Measurements from ENCODE around the gene SAP30L. TPM values are rescaled to one million over a fixed set of nuclear protein-coding genes. Genes with fewer than 3 reads are reported as not detected.

SAP30L gene
- polyA plus RNA-seq, 1 donor (not counting 4 experiments of a cell fraction or from before 2014, with no cell fraction given), result 42.1 TPM

DNA sequence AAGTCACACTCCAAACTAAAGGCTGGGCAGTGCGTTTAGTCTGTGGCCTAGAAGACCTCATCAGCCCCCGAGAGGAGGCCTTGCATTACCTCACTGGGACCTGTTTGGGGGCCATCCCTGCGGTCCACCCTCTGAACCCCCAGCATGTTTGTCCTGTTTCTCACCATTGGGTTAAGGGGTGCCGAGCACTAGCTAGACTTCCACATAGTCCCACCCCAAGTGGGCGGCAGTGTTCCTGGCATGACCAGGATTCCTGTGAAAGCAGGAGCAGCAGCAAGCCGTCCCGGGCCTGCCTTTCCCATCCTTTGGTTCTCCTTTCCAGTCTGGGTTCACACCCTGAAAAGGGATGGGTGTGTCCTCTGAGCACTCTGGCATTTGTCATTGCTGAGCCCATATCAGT lies 26.6 kb upstream of the SAP30L start:
- no peaks in the 10 kb centered on the region for H3K9me1 ChIP-seq (ENCODE audit: control insufficient read depth, extremely low read depth, insufficient read depth, low read length)
- H3K36me3 ChIP-seq (ENCODE audit: control insufficient read depth in 2 of 2, extremely low read depth in 1 of 2, insufficient read depth in 2 of 2, low read length in 2 of 2), result peaks cover 3% of the 10 kb centered on the region in 2 experiments
- no peak overlapping the region for H3K4me2 ChIP-seq (ENCODE audit: control insufficient read depth, extremely low read depth, insufficient read depth, low read depth, low read length)
- dilution Hi-C loops (cut with MboI; ENCODE audit: extremely low pct_ligation_motif_present, low sequenced_read_pairs), result loop anchor here (25.0 kb wide), 1 partner anchor 357 kb away; no protein-coding TSS in a partner anchor
- no peak overlapping the region for H3K4me3 ChIP-seq (ENCODE audit: control insufficient read depth in 2 of 3, extremely low read depth in 1 of 3, insufficient read depth in 2 of 3, low read depth in 1 of 3, low read length in 3 of 3)
- H3K27ac ChIP-seq (ENCODE audit: control insufficient read depth, insufficient read depth, low read length), result no peak overlapping the region
- no peaks in the 10 kb centered on the region for H4K20me1 ChIP-seq (ENCODE audit: control insufficient read depth, extremely low read depth, insufficient read depth, low read length)
- no peaks in the 10 kb centered on the region for H3K79me2 ChIP-seq (ENCODE audit: control insufficient read depth, insufficient read depth, low read length)
- H2AFZ ChIP-seq (ENCODE audit: control insufficient read depth, low read length), result no peak overlapping the region
- H3K9me3 ChIP-seq (ENCODE audit: control insufficient read depth, low read depth, low read length), result no peaks in the 10 kb centered on the region
- TF ChIP-seq CTCF (optimal IDR thresholded peaks at IDR 0.05 in 1 of 3, IDR thresholded peaks at IDR 0.05 in 1 of 3, conservative IDR thresholded peaks at IDR 0.05 in 1 of 3; ENCODE audit: extremely low read depth in 1 of 3, insufficient read depth in 2 of 3, low read length in 3 of 3) (no peak), EZH2 (IDR thresholded peaks at IDR 0.05; ENCODE audit: low read length) (no peak)
- no peaks in the 10 kb centered on the region for H3K4me1 ChIP-seq (ENCODE audit: control insufficient read depth, extremely low read depth, insufficient read depth, low read length)
- no peaks in the 10 kb centered on the region for H3K27me3 ChIP-seq (ENCODE audit: control insufficient read depth, extremely low read depth, insufficient read depth, low read length)
- FAIRE-seq, result no peak
- no peak overlapping the region for H3K9ac ChIP-seq (ENCODE audit: control insufficient read depth, extremely low read depth, insufficient read depth, low read length)
- no peak for DNase-seq (ENCODE audit: low read depth, low spot score)

- Histone ChIP-seq H3K27me3 (ENCODE audit: control insufficient read depth, extremely low read depth, insufficient read depth, low read length) (no peaks in the 10 kb centered on the region), H3K79me2 (ENCODE audit: control insufficient read depth, insufficient read depth, low read length) (no peaks in the 10 kb centered on the region), H3K4me3 (ENCODE audit: control insufficient read depth in 2 of 3, extremely low read depth in 1 of 3, insufficient read depth in 2 of 3, low read depth in 1 of 3, low read length in 3 of 3) (no peak overlapping the region), H3K4me1 (ENCODE audit: control insufficient read depth, extremely low read depth, insufficient read depth, low read length) (no peaks in the 10 kb centered on the region), H3K4me2 (ENCODE audit: control insufficient read depth, extremely low read depth, insufficient read depth, low read depth, low read length) (no peak overlapping the region), H2AFZ (ENCODE audit: control insufficient read depth, low read length) (no peak overlapping the region), H3K9me3 (ENCODE audit: control insufficient read depth, low read depth, low read length) (no peaks in the 10 kb centered on the region), H3K27ac (ENCODE audit: control insufficient read depth, insufficient read depth, low read length) (no peak overlapping the region), H4K20me1 (ENCODE audit: control insufficient read depth, extremely low read depth, insufficient read depth, low read length) (no peaks in the 10 kb centered on the region), H3K36me3 (ENCODE audit: control insufficient read depth in 2 of 2, extremely low read depth in 1 of 2, insufficient read depth in 2 of 2, low read length in 2 of 2) (peaks cover 3 to 5% of the 10 kb centered on the region in 2 experiments), H3K9ac (ENCODE audit: control insufficient read depth, extremely low read depth, insufficient read depth, low read length) (no peak overlapping the region), H3K9me1 (ENCODE audit: control insufficient read depth, extremely low read depth, insufficient read depth, low read length) (no peaks in the 10 kb centered on the region)
- FAIRE-seq (no peak), DNase-seq (ENCODE audit: low read depth, low spot score) (no peak)
- TF ChIP-seq CTCF (optimal IDR thresholded peaks at IDR 0.05 in 1 of 3, IDR thresholded peaks at IDR 0.05 in 1 of 3, conservative IDR thresholded peaks at IDR 0.05 in 1 of 3; ENCODE audit: extremely low read depth in 1 of 3, insufficient read depth in 2 of 3, low read length in 3 of 3) (peak; percentile 9 to 50 (median 34)), EZH2 (IDR thresholded peaks at IDR 0.05; ENCODE audit: low read length) (no peak)
- dilution Hi-C loops (cut with MboI; ENCODE audit: extremely low pct_ligation_motif_present, low sequenced_read_pairs), result loop anchor here (25.0 kb wide), 1 partner anchor 360 kb away; no protein-coding TSS in a partner anchor
These were observed 23.9 kb upstream of the SAP30L start for GRCh38 chr5:154421868-154422267.

Measured in keratinocyte (primary cell).